ENCODE results near the gene CALHM2.

CALHM2 gene

DNA sequence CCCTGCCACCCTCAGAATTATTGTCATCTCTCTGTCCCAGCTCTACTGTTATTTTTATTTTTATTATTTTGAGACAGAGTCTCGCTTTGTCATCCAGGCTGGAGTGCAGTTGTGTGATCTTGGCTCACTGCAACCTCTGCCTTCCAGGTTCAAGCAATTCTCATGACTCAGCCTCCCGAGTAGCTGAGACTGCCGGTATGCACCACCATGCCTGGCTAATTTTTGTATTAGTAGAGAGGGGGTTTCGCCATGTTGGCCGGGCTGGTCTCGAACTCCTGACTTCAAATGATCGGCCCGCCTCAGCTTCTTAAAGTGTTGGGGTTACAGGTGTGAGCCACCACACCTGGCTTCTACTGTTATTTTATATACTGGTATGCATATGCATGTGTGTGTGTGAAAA lies 11.0 kb downstream of the CALHM2 start:
- DNase-seq (ENCODE audit: low read depth, low spot score) = no peak
- H3K27me3 ChIP-seq (ENCODE audit: insufficient read depth, insufficient read length) = no peaks in the 10 kb centered on the region
- no peak overlapping the region for H3K9ac ChIP-seq (ENCODE audit: insufficient read length, low read depth)
- H3K36me3 ChIP-seq (ENCODE audit: insufficient read depth, insufficient read length, low read length) = peaks cover 96% of the 10 kb centered on the region
- peaks cover 2% of the 10 kb centered on the region for H3K4me1 ChIP-seq (ENCODE audit: insufficient read depth, insufficient read length)
- H3K9me3 ChIP-seq (ENCODE audit: insufficient read depth, low read length) = no peaks in the 10 kb centered on the region
- no peak overlapping the region for H3K4me3 ChIP-seq (ENCODE audit: insufficient read length, low read depth)
- TF ChIP-seq ZNF274 (IDR thresholded peaks at IDR 0.05; ENCODE audit: low read depth, low read length) (no peak), YY1 (IDR thresholded peaks at IDR 0.05; ENCODE audit: insufficient read depth, insufficient read length) (no peak), SUZ12 (IDR thresholded peaks at IDR 0.05; ENCODE audit: extremely low read depth, insufficient read depth, insufficient read length) (no peak)

DNA sequence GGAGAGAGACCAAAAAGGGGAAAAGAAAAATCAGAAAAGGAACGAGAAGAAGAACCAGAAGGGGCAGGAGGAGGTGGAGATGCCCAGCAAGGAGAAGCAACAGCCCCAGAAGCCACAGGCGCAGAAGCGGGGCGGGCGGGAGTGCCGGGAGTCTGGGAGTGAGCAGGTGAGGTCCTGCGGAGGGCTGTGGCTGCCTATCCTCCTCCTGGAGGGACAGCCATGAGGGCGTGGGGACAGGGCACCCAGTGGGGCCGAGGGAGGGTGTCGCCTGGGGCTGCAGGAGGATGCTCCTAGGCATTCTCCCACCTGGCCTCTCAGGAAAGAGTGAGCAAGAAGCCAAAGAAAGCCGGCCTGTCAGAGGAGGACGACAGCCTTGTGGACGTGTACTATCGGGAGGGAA lies 11.8 kb downstream of the CALHM2 start:
- Histone ChIP-seq H3K4me3 (ENCODE audit: insufficient read length, low read depth) (no peak overlapping the region), H3K36me3 (ENCODE audit: insufficient read depth, insufficient read length, low read length) (peaks cover 93% of the 10 kb centered on the region), H3K27me3 (ENCODE audit: insufficient read depth, insufficient read length) (no peaks in the 10 kb centered on the region), H3K4me1 (ENCODE audit: insufficient read depth, insufficient read length) (peaks cover 2% of the 10 kb centered on the region), H3K9me3 (ENCODE audit: insufficient read depth, low read length) (no peaks in the 10 kb centered on the region), H3K9ac (ENCODE audit: insufficient read length, low read depth) (no peak overlapping the region)
- no peak for DNase-seq (ENCODE audit: low read depth, low spot score)
- no peak for TF ChIP-seq YY1 (IDR thresholded peaks at IDR 0.05; ENCODE audit: insufficient read depth, insufficient read length)
- no peak for TF ChIP-seq ZNF274 (IDR thresholded peaks at IDR 0.05; ENCODE audit: low read depth, low read length)
- TF ChIP-seq SUZ12 (IDR thresholded peaks at IDR 0.05; ENCODE audit: extremely low read depth, insufficient read depth, insufficient read length) = no peak

DNA sequence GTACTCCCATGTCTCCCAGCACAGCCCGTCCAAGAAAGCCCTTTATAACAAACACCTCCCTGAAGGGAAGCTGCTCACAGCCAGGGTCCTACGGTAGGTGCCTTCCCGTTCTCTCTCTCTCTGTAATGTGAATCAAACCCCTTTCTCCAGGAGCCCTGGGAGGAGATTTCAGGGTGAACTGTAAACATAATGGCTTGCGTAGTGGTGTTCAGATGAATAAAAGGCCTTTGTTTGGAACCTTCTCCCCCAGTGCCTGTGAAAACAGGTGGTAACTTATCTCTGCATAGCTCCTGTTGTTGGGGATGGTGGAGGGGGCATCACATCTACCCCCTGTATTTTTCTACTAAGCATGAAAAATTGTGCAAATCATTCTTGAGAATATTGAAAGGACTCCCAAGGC lies 12.4 kb downstream of the CALHM2 start:
- Histone ChIP-seq H3K9ac (ENCODE audit: insufficient read length, low read depth) (no peak overlapping the region), H3K36me3 (ENCODE audit: insufficient read depth, insufficient read length, low read length) (peaks cover 93% of the 10 kb centered on the region), H3K4me1 (ENCODE audit: insufficient read depth, insufficient read length) (peaks cover 2% of the 10 kb centered on the region), H3K4me3 (ENCODE audit: insufficient read length, low read depth) (no peak overlapping the region), H3K27me3 (ENCODE audit: insufficient read depth, insufficient read length) (no peaks in the 10 kb centered on the region), H3K9me3 (ENCODE audit: insufficient read depth, low read length) (no peaks in the 10 kb centered on the region)
- no peak for DNase-seq (ENCODE audit: low read depth, low spot score)
- TF ChIP-seq YY1 (IDR thresholded peaks at IDR 0.05; ENCODE audit: insufficient read depth, insufficient read length) = no peak
- no peak for TF ChIP-seq ZNF274 (IDR thresholded peaks at IDR 0.05; ENCODE audit: low read depth, low read length)
- no peak for TF ChIP-seq SUZ12 (IDR thresholded peaks at IDR 0.05; ENCODE audit: extremely low read depth, insufficient read depth, insufficient read length)

DNA sequence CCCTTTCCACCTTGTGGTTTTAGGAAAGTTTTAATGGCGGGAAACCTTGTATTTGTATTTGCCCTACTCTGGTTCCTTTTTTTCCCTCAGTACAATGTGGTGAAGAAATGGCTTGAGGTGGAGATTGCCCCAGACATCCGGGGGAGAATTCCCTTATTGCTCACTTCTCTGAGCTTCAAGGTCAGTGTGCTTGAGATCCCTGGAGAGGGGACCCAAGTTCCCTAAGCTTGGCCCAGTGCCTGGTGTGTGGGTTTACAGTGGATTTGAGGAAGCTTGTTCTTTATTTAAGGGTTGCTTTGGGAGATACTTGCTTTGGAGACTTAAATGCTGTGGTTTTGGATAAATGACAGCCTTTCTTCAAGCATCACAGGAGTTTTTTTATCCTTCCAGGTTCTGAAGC lies 18.3 kb downstream of the CALHM2 start:
- Histone ChIP-seq H3K27me3 (ENCODE audit: insufficient read depth, insufficient read length) (no peaks in the 10 kb centered on the region), H3K36me3 (ENCODE audit: insufficient read depth, insufficient read length, low read length) (peaks cover 85% of the 10 kb centered on the region), H3K9me3 (ENCODE audit: insufficient read depth, low read length) (no peaks in the 10 kb centered on the region), H3K9ac (ENCODE audit: insufficient read length, low read depth) (no peak overlapping the region), H3K4me3 (ENCODE audit: insufficient read length, low read depth) (no peak overlapping the region), H3K4me1 (ENCODE audit: insufficient read depth, insufficient read length) (peaks cover 2% of the 10 kb centered on the region)
- TF ChIP-seq SUZ12 (IDR thresholded peaks at IDR 0.05; ENCODE audit: extremely low read depth, insufficient read depth, insufficient read length) (no peak), YY1 (IDR thresholded peaks at IDR 0.05; ENCODE audit: insufficient read depth, insufficient read length) (no peak), ZNF274 (IDR thresholded peaks at IDR 0.05; ENCODE audit: low read depth, low read length) (no peak)
- no peak for DNase-seq (ENCODE audit: low read depth, low spot score)

DNA sequence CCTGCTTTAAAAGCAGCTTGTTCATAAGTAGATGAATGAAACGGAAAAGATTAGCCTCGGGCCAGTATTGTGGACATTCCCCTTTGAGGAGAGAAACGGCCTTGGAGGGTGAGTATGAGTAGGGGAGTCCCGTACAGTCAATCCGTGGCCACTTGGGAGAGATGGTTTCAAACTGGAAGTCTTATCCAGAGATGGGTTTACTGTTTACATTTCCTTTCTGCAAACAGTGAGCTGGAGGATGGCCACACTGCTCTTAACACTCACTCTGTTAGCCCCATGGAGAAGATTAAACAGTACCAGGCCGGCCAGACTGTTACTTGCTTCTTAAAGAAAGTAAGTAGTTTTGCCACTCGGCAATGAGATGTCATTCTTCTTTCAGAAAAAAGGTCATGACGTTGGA lies 20.3 kb downstream of the CALHM2 start:
- H3K4me3 ChIP-seq (ENCODE audit: insufficient read length, low read depth) = no peak overlapping the region
- H3K27me3 ChIP-seq (ENCODE audit: insufficient read depth, insufficient read length) = no peaks in the 10 kb centered on the region
- no peak overlapping the region for H3K9ac ChIP-seq (ENCODE audit: insufficient read length, low read depth)
- H3K4me1 ChIP-seq (ENCODE audit: insufficient read depth, insufficient read length) = no peaks in the 10 kb centered on the region
- TF ChIP-seq SUZ12 (IDR thresholded peaks at IDR 0.05; ENCODE audit: extremely low read depth, insufficient read depth, insufficient read length) (no peak), ZNF274 (IDR thresholded peaks at IDR 0.05; ENCODE audit: low read depth, low read length) (no peak), YY1 (IDR thresholded peaks at IDR 0.05; ENCODE audit: insufficient read depth, insufficient read length) (no peak)
- peaks cover 88% of the 10 kb centered on the region for H3K36me3 ChIP-seq (ENCODE audit: insufficient read depth, insufficient read length, low read length)
- H3K9me3 ChIP-seq (ENCODE audit: insufficient read depth, low read length) = no peaks in the 10 kb centered on the region
- no peak for DNase-seq (ENCODE audit: low read depth, low spot score)

DNA sequence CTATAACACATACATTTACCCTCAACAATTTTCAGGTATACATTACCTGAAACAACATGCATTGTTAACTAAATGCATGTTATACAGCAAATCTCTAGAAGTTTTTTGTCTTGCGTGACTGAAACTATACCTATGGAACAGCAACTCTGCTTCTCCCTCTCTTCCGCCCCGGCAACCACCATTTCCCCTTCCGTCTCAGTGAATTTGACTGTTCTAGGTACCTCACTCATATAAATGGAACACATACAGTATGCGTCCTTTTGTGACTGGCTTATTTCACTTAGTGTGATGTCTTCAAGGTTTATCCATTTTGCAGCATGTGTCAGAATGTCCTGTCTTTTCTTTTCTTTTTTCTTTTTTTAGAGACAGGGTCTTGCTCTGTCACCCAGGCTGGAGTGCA lies 22.5 kb downstream of the CALHM2 start:
- Histone ChIP-seq H3K4me1 (ENCODE audit: insufficient read depth, insufficient read length) (no peaks in the 10 kb centered on the region), H3K9me3 (ENCODE audit: insufficient read depth, low read length) (no peaks in the 10 kb centered on the region), H3K4me3 (ENCODE audit: insufficient read length, low read depth) (no peak overlapping the region), H3K27me3 (ENCODE audit: insufficient read depth, insufficient read length) (no peaks in the 10 kb centered on the region), H3K9ac (ENCODE audit: insufficient read length, low read depth) (no peak overlapping the region), H3K36me3 (ENCODE audit: insufficient read depth, insufficient read length, low read length) (peaks cover 85% of the 10 kb centered on the region)
- TF ChIP-seq YY1 (IDR thresholded peaks at IDR 0.05; ENCODE audit: insufficient read depth, insufficient read length) (no peak), SUZ12 (IDR thresholded peaks at IDR 0.05; ENCODE audit: extremely low read depth, insufficient read depth, insufficient read length) (no peak), ZNF274 (IDR thresholded peaks at IDR 0.05; ENCODE audit: low read depth, low read length) (no peak)
- no peak for DNase-seq (ENCODE audit: low read depth, low spot score)

DNA sequence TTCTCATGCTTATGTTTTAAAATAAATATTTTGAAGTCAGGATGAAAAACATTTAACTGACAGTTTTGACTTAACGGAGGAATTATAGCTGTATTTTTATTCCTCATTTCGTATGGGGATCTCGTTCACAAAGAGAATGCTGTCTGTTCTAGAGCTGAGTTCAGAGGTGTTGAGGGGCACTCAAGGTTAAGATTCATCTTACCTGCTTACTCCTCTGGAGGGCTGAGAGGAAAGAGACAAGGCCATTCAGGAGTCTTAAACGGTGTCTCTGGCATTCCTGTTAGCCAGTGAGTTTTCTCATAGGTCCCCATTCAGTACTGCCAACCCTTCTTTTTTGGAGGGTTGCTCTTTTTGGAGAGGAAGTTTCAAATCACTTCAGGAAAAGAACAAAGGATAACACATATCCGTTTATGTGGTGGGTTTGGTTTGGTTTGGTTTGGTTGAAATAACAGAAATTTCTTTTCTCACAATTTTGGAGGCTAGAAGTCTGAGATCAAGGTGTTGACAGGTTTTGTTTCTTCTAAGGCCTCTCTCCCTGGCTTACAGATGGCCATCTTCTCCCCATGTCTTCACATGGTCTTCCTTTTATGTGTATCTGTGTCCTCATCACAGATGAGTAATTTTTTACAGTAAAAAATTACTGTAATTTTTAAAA lies 23.1 kb downstream of the CALHM2 start:
- no peaks in the 10 kb centered on the region for H3K9me3 ChIP-seq (ENCODE audit: insufficient read depth, low read length)
- H3K9ac ChIP-seq (ENCODE audit: insufficient read length, low read depth) = no peak overlapping the region
- peaks cover 85% of the 10 kb centered on the region for H3K36me3 ChIP-seq (ENCODE audit: insufficient read depth, insufficient read length, low read length)
- TF ChIP-seq YY1 (IDR thresholded peaks at IDR 0.05; ENCODE audit: insufficient read depth, insufficient read length) = no peak
- no peak for TF ChIP-seq SUZ12 (IDR thresholded peaks at IDR 0.05; ENCODE audit: extremely low read depth, insufficient read depth, insufficient read length)
- TF ChIP-seq ZNF274 (IDR thresholded peaks at IDR 0.05; ENCODE audit: low read depth, low read length) = no peak
- H3K4me1 ChIP-seq (ENCODE audit: insufficient read depth, insufficient read length) = no peaks in the 10 kb centered on the region
- no peak for DNase-seq (ENCODE audit: low read depth, low spot score)
- H3K27me3 ChIP-seq (ENCODE audit: insufficient read depth, insufficient read length) = no peaks in the 10 kb centered on the region
- no peak overlapping the region for H3K4me3 ChIP-seq (ENCODE audit: insufficient read length, low read depth)

All from NT2/D1 (cell line).